Measurements from ENCODE around the gene FGD4. TPM values are rescaled to one million over a fixed set of nuclear protein-coding genes. Genes with fewer than 3 reads are reported as not detected.

The FGD4 gene
- total RNA-seq, 1 donor from 2014 or later = 51.1 TPM

- Histone ChIP-seq H3K9ac (ENCODE audit: low read depth in 1 of 3, low read length in 3 of 3) (no peak overlapping the region), H3K4me3 (ENCODE audit: low read length in 3 of 3) (no peak overlapping the region), H3K9me3 (ENCODE audit: control insufficient read depth in 3 of 3, low read length in 3 of 3) (no peaks in the 10 kb centered on the region), H3K27me3 (ENCODE audit: control insufficient read depth in 3 of 3, insufficient read depth in 3 of 3, low read length in 3 of 3) (no peaks in the 10 kb centered on the region), H3K36me3 (ENCODE audit: control insufficient read depth in 3 of 3, insufficient read depth in 3 of 3, low read length in 3 of 3) (no peaks in the 10 kb centered on the region), H3K27ac (ENCODE audit: low read depth, low read length) (no peak overlapping the region), H3K4me1 (ENCODE audit: control insufficient read depth in 3 of 3, insufficient read depth in 3 of 3, low read length in 3 of 3) (peaks cover 0 to 2% (median 0%) of the 10 kb centered on the region in 3 donors)
Measured at GRCh38 chr12:32435921-32436705, 36.8 kb downstream of the FGD4 start.

- no peaks in the 10 kb centered on the region for H3K27me3 ChIP-seq (ENCODE audit: control insufficient read depth in 3 of 3, insufficient read depth in 3 of 3, low read length in 3 of 3)
- no peak overlapping the region for H3K9ac ChIP-seq (ENCODE audit: low read depth in 1 of 3, low read length in 3 of 3)
- no peaks in the 10 kb centered on the region for H3K36me3 ChIP-seq (ENCODE audit: control insufficient read depth in 3 of 3, insufficient read depth in 3 of 3, low read length in 3 of 3)
- H3K27ac ChIP-seq (ENCODE audit: low read depth, low read length) = no peak overlapping the region
- no peaks in the 10 kb centered on the region for H3K9me3 ChIP-seq (ENCODE audit: control insufficient read depth in 3 of 3, low read length in 3 of 3)
- H3K4me3 ChIP-seq (ENCODE audit: low read length in 3 of 3) = no peak overlapping the region
- H3K4me1 ChIP-seq (ENCODE audit: control insufficient read depth in 3 of 3, insufficient read depth in 3 of 3, low read length in 3 of 3) = peaks cover 0 to 2% (median 0%) of the 10 kb centered on the region in 3 donors
Measured at GRCh38 chr12:32437095-32437515, 37.7 kb downstream of the FGD4 start.

GRCh38 chr12:32440120-32440865 is 40.9 kb downstream of the FGD4 start:
- no peaks in the 10 kb centered on the region for H3K36me3 ChIP-seq (ENCODE audit: control insufficient read depth in 3 of 3, insufficient read depth in 3 of 3, low read length in 3 of 3)

GRCh38 chr12:32443491-32443890 is 44.1 kb downstream of the FGD4 start:
- Histone ChIP-seq H3K36me3 (ENCODE audit: control insufficient read depth in 3 of 3, insufficient read depth in 3 of 3, low read length in 3 of 3) (no peaks in the 10 kb centered on the region), H3K4me3 (ENCODE audit: low read length in 3 of 3) (no peak overlapping the region), H3K4me1 (ENCODE audit: control insufficient read depth in 3 of 3, insufficient read depth in 3 of 3, low read length in 3 of 3) (peaks cover 0 to 2% (median 0%) of the 10 kb centered on the region in 3 donors), H3K9ac (ENCODE audit: low read depth in 1 of 3, low read length in 3 of 3) (no peak overlapping the region), H3K27me3 (ENCODE audit: control insufficient read depth in 3 of 3, insufficient read depth in 3 of 3, low read length in 3 of 3) (no peaks in the 10 kb centered on the region), H3K27ac (ENCODE audit: low read depth, low read length) (no peak overlapping the region), H3K9me3 (ENCODE audit: control insufficient read depth in 3 of 3, low read length in 3 of 3) (no peaks in the 10 kb centered on the region)

More at GRCh38 chr12:32440120-32440865, 40.9 kb downstream of the FGD4 start:
- H3K4me1 ChIP-seq (ENCODE audit: control insufficient read depth in 3 of 3, insufficient read depth in 3 of 3, low read length in 3 of 3) = peaks cover 0 to 2% (median 0%) of the 10 kb centered on the region in 3 donors
- H3K27ac ChIP-seq (ENCODE audit: low read depth, low read length) = no peak overlapping the region
- no peaks in the 10 kb centered on the region for H3K27me3 ChIP-seq (ENCODE audit: control insufficient read depth in 3 of 3, insufficient read depth in 3 of 3, low read length in 3 of 3)
- H3K4me3 ChIP-seq (ENCODE audit: low read length in 3 of 3) = no peak overlapping the region
- H3K9ac ChIP-seq (ENCODE audit: low read depth in 1 of 3, low read length in 3 of 3) = no peak overlapping the region
- H3K9me3 ChIP-seq (ENCODE audit: control insufficient read depth in 3 of 3, low read length in 3 of 3) = no peaks in the 10 kb centered on the region

- H3K27me3 ChIP-seq (ENCODE audit: control insufficient read depth in 3 of 3, insufficient read depth in 3 of 3, low read length in 3 of 3) = no peaks in the 10 kb centered on the region
Measured at GRCh38 chr12:32444895-32445294, 45.5 kb downstream of the FGD4 start.

GRCh38 chr12:32445356-32445755 is 46.0 kb downstream of the FGD4 start:
- Histone ChIP-seq H3K9me3 (ENCODE audit: control insufficient read depth in 3 of 3, low read length in 3 of 3) (no peaks in the 10 kb centered on the region), H3K4me1 (ENCODE audit: control insufficient read depth in 3 of 3, insufficient read depth in 3 of 3, low read length in 3 of 3) (peaks cover 0 to 2% (median 0%) of the 10 kb centered on the region in 3 donors), H3K9ac (ENCODE audit: low read depth in 1 of 3, low read length in 3 of 3) (no peak overlapping the region), H3K27ac (ENCODE audit: low read depth, low read length) (no peak overlapping the region), H3K36me3 (ENCODE audit: control insufficient read depth in 3 of 3, insufficient read depth in 3 of 3, low read length in 3 of 3) (no peaks in the 10 kb centered on the region), H3K4me3 (ENCODE audit: low read length in 3 of 3) (no peak overlapping the region), H3K27me3 (ENCODE audit: control insufficient read depth in 3 of 3, insufficient read depth in 3 of 3, low read length in 3 of 3) (no peaks in the 10 kb centered on the region)

More at GRCh38 chr12:32444895-32445294, 45.5 kb downstream of the FGD4 start:
- no peaks in the 10 kb centered on the region for H3K36me3 ChIP-seq (ENCODE audit: control insufficient read depth in 3 of 3, insufficient read depth in 3 of 3, low read length in 3 of 3)
- peaks cover 0 to 2% (median 0%) of the 10 kb centered on the region in 3 donors for H3K4me1 ChIP-seq (ENCODE audit: control insufficient read depth in 3 of 3, insufficient read depth in 3 of 3, low read length in 3 of 3)
- no peak overlapping the region for H3K4me3 ChIP-seq (ENCODE audit: low read length in 3 of 3)
- no peak overlapping the region for H3K9ac ChIP-seq (ENCODE audit: low read depth in 1 of 3, low read length in 3 of 3)
- no peaks in the 10 kb centered on the region for H3K9me3 ChIP-seq (ENCODE audit: control insufficient read depth in 3 of 3, low read length in 3 of 3)
- no peak overlapping the region for H3K27ac ChIP-seq (ENCODE audit: low read depth, low read length)

GRCh38 chr12:32446316-32447119 is 47.2 kb downstream of the FGD4 start:
- H3K4me3 ChIP-seq (ENCODE audit: low read length in 3 of 3) = no peak overlapping the region
- no peaks in the 10 kb centered on the region for H3K9me3 ChIP-seq (ENCODE audit: control insufficient read depth in 3 of 3, low read length in 3 of 3)
- H3K36me3 ChIP-seq (ENCODE audit: control insufficient read depth in 3 of 3, insufficient read depth in 3 of 3, low read length in 3 of 3) = no peaks in the 10 kb centered on the region
- H3K27me3 ChIP-seq (ENCODE audit: control insufficient read depth in 3 of 3, insufficient read depth in 3 of 3, low read length in 3 of 3) = no peaks in the 10 kb centered on the region
- no peaks in the 10 kb centered on the region for H3K4me1 ChIP-seq (ENCODE audit: control insufficient read depth in 3 of 3, insufficient read depth in 3 of 3, low read length in 3 of 3)
- no peak overlapping the region for H3K9ac ChIP-seq (ENCODE audit: low read depth in 1 of 3, low read length in 3 of 3)
- no peak overlapping the region for H3K27ac ChIP-seq (ENCODE audit: low read depth, low read length)

- Histone ChIP-seq H3K36me3 (ENCODE audit: control insufficient read depth in 3 of 3, insufficient read depth in 3 of 3, low read length in 3 of 3) (no peaks in the 10 kb centered on the region), H3K9ac (ENCODE audit: low read depth in 1 of 3, low read length in 3 of 3) (no peak overlapping the region), H3K4me1 (ENCODE audit: control insufficient read depth in 3 of 3, insufficient read depth in 3 of 3, low read length in 3 of 3) (no peaks in the 10 kb centered on the region), H3K4me3 (ENCODE audit: low read length in 3 of 3) (no peak overlapping the region), H3K9me3 (ENCODE audit: control insufficient read depth in 3 of 3, low read length in 3 of 3) (no peaks in the 10 kb centered on the region), H3K27me3 (ENCODE audit: control insufficient read depth in 3 of 3, insufficient read depth in 3 of 3, low read length in 3 of 3) (no peaks in the 10 kb centered on the region), H3K27ac (ENCODE audit: low read depth, low read length) (no peak overlapping the region)
Measured at GRCh38 chr12:32448586-32448985, 49.2 kb downstream of the FGD4 start.

- H3K4me3 ChIP-seq (ENCODE audit: low read length in 3 of 3) = no peak overlapping the region
- no peaks in the 10 kb centered on the region for H3K27me3 ChIP-seq (ENCODE audit: control insufficient read depth in 3 of 3, insufficient read depth in 3 of 3, low read length in 3 of 3)
- H3K27ac ChIP-seq (ENCODE audit: low read depth, low read length) = no peak overlapping the region
- H3K9me3 ChIP-seq (ENCODE audit: control insufficient read depth in 3 of 3, low read length in 3 of 3) = no peaks in the 10 kb centered on the region
- peaks cover 0 to 4% (median 0%) of the 10 kb centered on the region in 3 donors for H3K4me1 ChIP-seq (ENCODE audit: control insufficient read depth in 3 of 3, insufficient read depth in 3 of 3, low read length in 3 of 3)
- no peak overlapping the region for H3K9ac ChIP-seq (ENCODE audit: low read depth in 1 of 3, low read length in 3 of 3)
- no peaks in the 10 kb centered on the region for H3K36me3 ChIP-seq (ENCODE audit: control insufficient read depth in 3 of 3, insufficient read depth in 3 of 3, low read length in 3 of 3)
Measured at GRCh38 chr12:32450363-32450762, 51.0 kb downstream of the FGD4 start.

All from skeletal muscle tissue (tissue), 4 donors.